Transverse colon (tissue), 4 donors: ENCODE results near the gene SPINK4. TPM values are rescaled to one million over a fixed set of nuclear protein-coding genes. Genes with fewer than 3 reads are reported as not detected.

Experiments used
- DNase-seq: peaks from one replicate; pipeline ENCODE4 v3.0.0-alpha.2; 2019
- H3K27ac ChIP-seq, 4 donors: fragments of 200-600 bp; sonication (generic); 2 replicates each; pipeline ENCODE4 v1.5.1; 2016 to 2018; ENCODE audit warnings: inconsistent platforms in 4 of 4
- H3K27me3 ChIP-seq: fragments of 200-600 bp; sonication (generic); 2 replicates; pipeline ENCODE4 v1.5.1; 2017; ENCODE audit warnings: inconsistent platforms
- H3K36me3 ChIP-seq, 4 donors: fragments of 200-600 bp; sonication (generic); 2 replicates each; pipeline ENCODE4 v1.5.1; 2017 to 2019; ENCODE audit warnings: inconsistent platforms in 4 of 4
- H3K4me1 ChIP-seq, 4 donors: fragments of 200-600 bp; sonication (generic); 2 replicates each; pipeline ENCODE4 v1.5.1; 2017 to 2020; ENCODE audit warnings: inconsistent platforms in 4 of 4
- H3K4me3 ChIP-seq, 4 donors: fragments of 200-600 bp; sonication (generic); 1 replicate in 1 of 4; 2 replicates in 3 of 4; pipeline versions ENCODE4 v1.5.1 to v1.6.1; 2017 to 2019; ENCODE audit warnings: inconsistent platforms in 4 of 4
- H3K9me3 ChIP-seq, 2 donors: fragments of 200-600 bp; sonication (generic); 2 replicates each; pipeline ENCODE4 v1.5.1; 2017 to 2019; ENCODE audit warnings: inconsistent platforms in 2 of 2
- CTCF ChIP-seq, 5 experiments: fragments of 200-600 bp in 3 of 5; fragments of 450-650 bp in 2 of 5; sonication (generic) in 3 of 5; IDR thresholded peaks; 1 replicate in 2 of 5; 2 replicates in 3 of 5; pipeline ENCODE4 v1.5.1; 2016 to 2017; ENCODE audit warnings: antibody characterized with exemption in 5 of 5, inconsistent platforms in 3 of 5, mild to moderate bottlenecking in 2 of 5, moderate library complexity in 1 of 5
- EP300 ChIP-seq: sonication (generic); formaldehyde crosslinking; IDR thresholded peaks from one replicate; pipeline ENCODE4 v1.6.1; 2017; ENCODE audit warnings: antibody characterized with exemption, low read depth
- POLR2A ChIP-seq: fragments of 450-650 bp; IDR thresholded peaks from one replicate; pipeline ENCODE4 v1.6.1; 2016; ENCODE audit warnings: antibody characterized with exemption, mild to moderate bottlenecking, moderate library complexity
- POLR2AphosphoS5 ChIP-seq, 3 donors: sonication (generic); formaldehyde crosslinking; IDR thresholded peaks; one replicate each; pipeline ENCODE4 v1.6.1; 2016; ENCODE audit warnings: antibody characterized with exemption in 3 of 3
- WGBS, 2 donors: methylation state at CpG; one replicate each; pipeline ENCODE4 v1.1.5; 2018; ENCODE audit warnings: low coverage in 1 of 2; 5-methylcytosine and 5-hydroxymethylcytosine counted together
- in situ Hi-C, 4 donors: fragments of 200-750 bp; cut with MboI; loops; one replicate each; pipeline versions ENCODE4 v1.15.0 to v1.15.1; 2017; ENCODE audit warnings: low sequenced_read_pairs in 3 of 4, low pct_ligation_motif_present in 1 of 4, low pct_unique_long_range_greater_than_20kb in 1 of 4
- intact Hi-C: fragments of 100-400 bp; cut with DNase I; formaldehyde crosslinking; loops from one replicate; pipeline ENCODE4 v1.15.1; 2023; ENCODE audit warnings: low total_unique reads
- total RNA-seq, 4 donors: library from RNA; depleted of rRNA; stranded (reverse); fragments of >200 nt; gene quantifications; one replicate each; pipeline ENCODE4 v1.1.0, GENCODE V29; 2016

The SPINK4 gene
- total RNA-seq, 4 donors from 2014 or later = 6.6 to 77.8 TPM; not detected in 2

DNA sequence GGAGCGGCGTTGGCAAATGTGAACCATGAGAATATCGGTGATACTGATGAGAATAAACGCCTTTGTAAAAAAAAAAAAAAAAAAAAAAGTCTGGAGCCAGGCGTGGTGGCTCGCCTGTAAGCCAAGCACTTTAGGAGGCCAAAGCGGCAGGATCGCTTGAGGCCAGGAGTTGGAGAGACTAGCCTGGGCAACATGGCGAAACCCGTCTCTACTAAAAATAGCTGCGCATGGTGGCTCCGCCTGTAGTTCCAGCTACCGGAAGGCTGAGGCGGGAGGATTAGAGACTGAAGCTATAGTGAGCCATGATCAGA is 49.9 kb downstream of the SPINK4 start:
- H3K36me3 ChIP-seq = peaks cover 0 to 7% (median 3%) of the 10 kb centered on the region in 4 donors
- peak overlapping the region; percentile 95 to 100 (median 98) for H3K27ac ChIP-seq
- no peaks in the 10 kb centered on the region for H3K9me3 ChIP-seq
- WGBS, 2 donors = 0% methylated on average over 2 to 14 of the region's 14 CpGs
- no peak for DNase-seq
- peak overlapping the region; percentile 44 to 69 (median 60) for H3K4me3 ChIP-seq
- intact Hi-C loops (no loop called here), in situ Hi-C loops (no loop called here)
- TF ChIP-seq POLR2AphosphoS5 (IDR thresholded peaks at IDR 0.05) = no peak
- TF ChIP-seq POLR2A = no peak
- TF ChIP-seq CTCF (IDR thresholded peaks at IDR 0.05) = no peak
- no peak for TF ChIP-seq EP300
- H3K4me1 ChIP-seq = peaks cover 23 to 60% (median 40%) of the 10 kb centered on the region in 4 donors
- H3K27me3 ChIP-seq = no peaks in the 10 kb centered on the region

- WGBS, 2 donors = 0% methylated on average over 59 of the region's 63 CpGs; no CpG with 5 or more reads in 1 of the 2 donors
- TF ChIP-seq CTCF (IDR thresholded peaks at IDR 0.05) = peak in 1 of 5 experiments; percentile 7
- peak; percentile 95 for TF ChIP-seq POLR2A
- TF ChIP-seq EP300 = peak; percentile 49
- TF ChIP-seq POLR2AphosphoS5 (IDR thresholded peaks at IDR 0.05) = peak; percentile 95 to 97 (median 97)
- peak; percentile 99 for DNase-seq
- intact Hi-C loops = no loop called here
- no peaks in the 10 kb centered on the region for H3K27me3 ChIP-seq
- H3K27ac ChIP-seq = peak within 1 kb of the TSS; percentile 95 to 100 (median 98)
- peaks cover 0 to 13% (median 6%) of the 10 kb centered on the region in 4 donors for H3K36me3 ChIP-seq
- peak within 1 kb of the TSS; percentile 60 to 92 (median 65) for H3K4me3 ChIP-seq
- in situ Hi-C loops = no loop called here
- H3K9me3 ChIP-seq = no peaks in the 10 kb centered on the region
- peaks cover 23 to 66% (median 41%) of the 10 kb centered on the region in 4 donors for H3K4me1 ChIP-seq
These were observed 50.5 kb downstream of the SPINK4 start, which contains the start of gene NFX1 for GRCh38 chr9:33290247-33291030. TSS of gene NFX1 (plus strand) at chr9:33290516. CDS start at chr9:33290573, 57 bp downstream.

DNA sequence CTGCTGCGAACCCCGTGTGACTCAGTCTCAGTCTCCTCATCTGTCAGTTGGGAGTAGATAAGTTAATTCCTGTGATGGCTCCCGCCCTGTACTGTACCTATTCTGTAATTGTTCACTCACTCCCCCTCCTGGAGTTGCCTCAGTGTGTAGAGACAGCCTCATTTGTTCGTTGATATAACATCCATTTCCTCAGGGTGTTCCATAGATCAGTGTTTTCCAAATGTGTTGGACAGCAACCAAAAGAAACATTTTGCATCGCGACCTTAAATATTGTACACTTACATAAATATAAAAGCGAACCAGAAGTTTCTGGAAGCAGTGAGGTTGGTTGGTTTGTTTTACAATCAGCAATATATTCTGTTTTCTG is 51.0 kb downstream of the SPINK4 start:
- Histone ChIP-seq H3K27me3 (no peaks in the 10 kb centered on the region), H3K27ac (peak overlapping the region; percentile 95 to 100 (median 98)), H3K36me3 (peaks cover 0 to 18% (median 7%) of the 10 kb centered on the region in 4 donors), H3K4me1 (peaks cover 24 to 71% (median 45%) of the 10 kb centered on the region in 4 donors), H3K4me3 (peak overlapping the region; percentile 60 to 92 (median 65)), H3K9me3 (no peaks in the 10 kb centered on the region)
- 10 to 14% methylated on average over 3 to 7 of the region's 7 CpGs for WGBS, 2 donors
- intact Hi-C loops (no loop called here), in situ Hi-C loops (no loop called here)
- no peak for DNase-seq
- no peak for TF ChIP-seq POLR2A

- Histone ChIP-seq H3K4me3 (no peak overlapping the region), H3K36me3 (peaks cover 0 to 19% (median 8%) of the 10 kb centered on the region in 4 donors), H3K9me3 (no peaks in the 10 kb centered on the region), H3K4me1 (peaks cover 33 to 75% (median 53%) of the 10 kb centered on the region in 4 donors), H3K27me3 (no peaks in the 10 kb centered on the region), H3K27ac (peak overlapping the region; percentile 95 to 100 (median 98))
- intact Hi-C loops = no loop called here
- no peak for DNase-seq
- 63 to 78% methylated on average over 3 to 5 of the region's 5 CpGs for WGBS, 2 donors
- TF ChIP-seq POLR2AphosphoS5 (IDR thresholded peaks at IDR 0.05) = no peak
- TF ChIP-seq CTCF (IDR thresholded peaks at IDR 0.05) = no peak
- in situ Hi-C loops = no loop called here
These were observed 51.9 kb downstream of the SPINK4 start for GRCh38 chr9:33291901-33292300.
